K562 (cell line): ENCODE results near the gene FAM117A. TPM values are rescaled to one million over a fixed set of nuclear protein-coding genes. Genes with fewer than 3 reads are reported as not detected.

ENCODE experiments used
- ATF6 ChIP-seq: sonication (generic); formaldehyde crosslinking; IDR thresholded peaks from 2 replicates; pipeline ENCODE4 v1.4.0; 2020; ENCODE audit warnings: mild to moderate bottlenecking, missing genetic modification reagents
- CBFB ChIP-seq: sonication (generic); formaldehyde crosslinking; IDR thresholded peaks from 2 replicates; pipeline ENCODE4 v1.4.0; 2020; ENCODE audit warnings: mild to moderate bottlenecking, missing genetic modification reagents
- CBX3 ChIP-seq, 2 experiments: IDR thresholded peaks; 1 replicate in 1 of 2; 2 replicates in 1 of 2; pipeline ENCODE4 v1.6.1; 2012; ENCODE audit warnings: inconsistent platforms in 2 of 2, low read length in 2 of 2, borderline replicate concordance in 1 of 2, control low read depth in 1 of 2
- CHD2 ChIP-seq: IDR thresholded peaks from 2 replicates; pipeline ENCODE4 v1.6.1; 2011; ENCODE audit warnings: low read depth, low read length
- E2F3 ChIP-seq: fragments of 250-450 bp; sonication (Bioruptor Pico); IDR thresholded peaks from 2 replicates; pipeline ENCODE4 v1.4.0; 2020; ENCODE audit warnings: mild to moderate bottlenecking
- HEY1 ChIP-seq: fragments of 250-450 bp; sonication (Bioruptor Pico); IDR thresholded peaks from 2 replicates; pipeline ENCODE4 v1.5.0; 2020; ENCODE audit warnings: mild to moderate bottlenecking, moderate library complexity, borderline replicate concordance
- NCOA4 ChIP-seq: fragments of 450-650 bp; IDR thresholded peaks from 2 replicates; pipeline ENCODE4 v1.6.1; 2018; ENCODE audit warnings: mild to moderate bottlenecking; ENCODE audit not compliant: partially characterized antibody
- NCOA6 ChIP-seq: fragments of 450-650 bp; IDR thresholded peaks from 2 replicates; pipeline ENCODE4 v1.6.1; 2017; ENCODE audit warnings: mild to moderate bottlenecking
- NFIX ChIP-seq: fragments of 250-450 bp; sonication (Bioruptor Pico); IDR thresholded peaks from 2 replicates; pipeline ENCODE4 v1.4.0; 2020; ENCODE audit warnings: low read depth, mild to moderate bottlenecking, moderate library complexity
- PHF21A ChIP-seq: fragments of 450-650 bp; IDR thresholded peaks from 2 replicates; pipeline ENCODE4 v1.6.1; 2017; ENCODE audit warnings: low read depth, borderline replicate concordance
- POLR2A ChIP-seq: fragments of 450-650 bp; conservative IDR thresholded peaks from 2 replicates; pipeline ENCODE4 v1.6.1; 2016
- SMAD4 ChIP-seq: fragments of 250-450 bp; sonication (Bioruptor Pico); conservative IDR thresholded peaks from 2 replicates; pipeline ENCODE4 v1.8.0; 2021; ENCODE audit warnings: inconsistent platforms, mild to moderate bottlenecking, moderate library complexity
- STAG1 ChIP-seq: sonication (generic); formaldehyde crosslinking; IDR thresholded peaks from 2 replicates; pipeline ENCODE4 v1.5.0; 2020; ENCODE audit warnings: missing genetic modification reagents, borderline replicate concordance
- USF2 ChIP-seq: sonication (generic); formaldehyde crosslinking; IDR thresholded peaks from 2 replicates; pipeline ENCODE4 v1.5.0; 2020; ENCODE audit warnings: missing genetic modification reagents
- ZMIZ1 ChIP-seq, 2 experiments: fragments of 150-350 bp in 1 of 2; IDR thresholded peaks; 2 replicates each; pipeline ENCODE4 v1.6.1; 2012 to 2016; ENCODE audit warnings: low read depth in 2 of 2, low read length in 2 of 2, mild to moderate bottlenecking in 1 of 2, moderate library complexity in 1 of 2
- ZNF217 ChIP-seq: sonication (generic); formaldehyde crosslinking; IDR thresholded peaks from 2 replicates; pipeline ENCODE4 v1.8.0; 2022; ENCODE audit warnings: mild to moderate bottlenecking, missing genetic modification reagents
- ZNF740 ChIP-seq, 3 experiments: fragments of 200-800 bp in 1 of 3; sonication (Bioruptor generic) in 1 of 3; sonication (generic) in 1 of 3; formaldehyde crosslinking in 1 of 3; IDR thresholded peaks; 2 replicates each; pipeline versions ENCODE4 v1.6.1 to v1.8.0; 2016 to 2022; ENCODE audit warnings: mild to moderate bottlenecking in 2 of 3, missing compliant biosample characterization in 2 of 3, missing genetic modification characterization in 2 of 3, missing genetic modification reagents in 1 of 3
- polyA plus RNA-seq, 8 experiments: library from polyadenylated mRNA; depleted of rRNA in 4 of 8; stranded (reverse) in 5 of 8; unstranded in 3 of 8; fragments of >200 nt; fragmentation: Nextera tagmentation in 2 of 8; fragmentation: Illumina TruSeq in 1 of 8; extraction: Ambion mirVana in 2 of 8; extraction: Trizol in 1 of 8; gene quantifications; 2 replicates each; pipeline versions ENCODE4 v1.2.1 to v1.2.3, GENCODE V29; 2011 to 2014; ENCODE audit warnings: inconsistent platforms in 1 of 8, missing spikeins in 1 of 8
- total RNA-seq, 7 experiments: library from RNA; depleted of rRNA in 6 of 7; stranded (reverse); fragments of >200 nt in 6 of 7; fragmentation: Illumina TruSeq in 2 of 7; extraction: Trizol in 2 of 7; gene quantifications; 2 replicates each; pipeline versions ENCODE4 v1.2.1 to v1.2.3, GENCODE V29; 2011 to 2021; ENCODE audit warnings: low replicate concordance in 1 of 7

FAM117A gene
- total and polyA plus RNA-seq, 9 of the 15 experiments (the other 6 are each of a cell fraction or from before 2014, with no cell fraction given), result 3.1 to 79.7 (median 36.6) TPM

GRCh38 chr17:49760932-49761558 lies 2.9 kb downstream of the FAM117A start (continued):
- no peak for TF ChIP-seq ZNF740 (CRISPR knock-in tag; IDR thresholded peaks at IDR 0.05)
- TF ChIP-seq ZNF740 (tag; IDR thresholded peaks at IDR 0.05), result 0 out of 4 replicates have a peak, but pooled peaks of 1 of the 2 experiments have one; percentile 23
- TF ChIP-seq NFIX, result no peak
- no peak for TF ChIP-seq HEY1 (CRISPR knock-in tag)
- no peak for TF ChIP-seq CBFB
- peak; percentile 34; the same call in 1 of the 2 replicates for TF ChIP-seq SMAD4 (CRISPR knock-in tag)
- no peak for TF ChIP-seq E2F3
- no peak for TF ChIP-seq USF2 (CRISPR knock-in tag)
- TF ChIP-seq STAG1 (CRISPR knock-in tag), result no peak
- 0 out of 3 replicates have a peak, but pooled peaks of 1 of the 2 experiments have one; percentile 20 for TF ChIP-seq CBX3 (IDR thresholded peaks at IDR 0.05; ENCODE audit: borderline replicate concordance in 1 of 2, low read length in 2 of 2)
- TF ChIP-seq NCOA6, result no peak
- TF ChIP-seq ZMIZ1 (IDR thresholded peaks at IDR 0.05; ENCODE audit: low read depth in 2 of 2, low read length in 2 of 2), result no peak
- no peak for TF ChIP-seq ZNF217 (CRISPR knock-in tag)
- no peak for TF ChIP-seq NCOA4
- 0 out of 2 replicates have a peak, but pooled peaks have one; percentile 51 for TF ChIP-seq ATF6 (CRISPR knock-in tag)
- TF ChIP-seq PHF21A, result no peak
- no peak for TF ChIP-seq CHD2
- TF ChIP-seq POLR2A, result no peak
